Dermis microvascular lymphatic vessel endothelial cell (primary cell): ENCODE measurements around the gene GARIN5A. TPM values are rescaled to one million over a fixed set of nuclear protein-coding genes. Genes with fewer than 3 reads are reported as not detected.

Experiments
- DNase-seq, 2 donors: peaks; one replicate each; pipeline versions ENCODE4 v3.0.0 to v3.0.0-alpha.2; 2010; ENCODE audit warnings: low read depth in 2 of 2
- total RNA-seq: library from RNA; depleted of rRNA; stranded (reverse); fragments of >200 nt; gene quantifications from 2 replicates; pipeline ENCODE4 v1.2.1, GENCODE V29; 2014

Gene GARIN5A
- total RNA-seq, 1 donor from 2014 or later, result 0.13 TPM

DNA sequence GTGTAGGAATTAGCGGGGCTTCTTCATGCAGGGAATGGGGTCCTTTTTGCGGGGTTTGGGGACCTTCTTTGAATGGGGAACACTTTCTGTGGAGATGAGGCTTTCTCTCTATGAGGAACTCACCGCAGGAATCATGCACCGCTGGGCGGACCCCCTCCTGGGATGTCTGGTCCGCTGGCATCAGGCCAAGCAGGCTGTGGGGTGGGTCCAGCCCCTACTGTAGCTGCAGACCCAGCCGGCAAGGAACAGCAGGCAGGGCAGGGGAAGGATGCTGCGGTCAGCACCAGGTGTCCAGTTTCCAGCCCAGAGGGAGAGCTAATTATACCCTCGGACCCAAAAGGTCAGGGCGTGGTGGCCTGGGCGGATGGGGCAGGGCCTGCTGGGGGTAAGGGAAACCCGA, 42.1 kb downstream of the GARIN5A start:
- DNase-seq, result no peak

DNA sequence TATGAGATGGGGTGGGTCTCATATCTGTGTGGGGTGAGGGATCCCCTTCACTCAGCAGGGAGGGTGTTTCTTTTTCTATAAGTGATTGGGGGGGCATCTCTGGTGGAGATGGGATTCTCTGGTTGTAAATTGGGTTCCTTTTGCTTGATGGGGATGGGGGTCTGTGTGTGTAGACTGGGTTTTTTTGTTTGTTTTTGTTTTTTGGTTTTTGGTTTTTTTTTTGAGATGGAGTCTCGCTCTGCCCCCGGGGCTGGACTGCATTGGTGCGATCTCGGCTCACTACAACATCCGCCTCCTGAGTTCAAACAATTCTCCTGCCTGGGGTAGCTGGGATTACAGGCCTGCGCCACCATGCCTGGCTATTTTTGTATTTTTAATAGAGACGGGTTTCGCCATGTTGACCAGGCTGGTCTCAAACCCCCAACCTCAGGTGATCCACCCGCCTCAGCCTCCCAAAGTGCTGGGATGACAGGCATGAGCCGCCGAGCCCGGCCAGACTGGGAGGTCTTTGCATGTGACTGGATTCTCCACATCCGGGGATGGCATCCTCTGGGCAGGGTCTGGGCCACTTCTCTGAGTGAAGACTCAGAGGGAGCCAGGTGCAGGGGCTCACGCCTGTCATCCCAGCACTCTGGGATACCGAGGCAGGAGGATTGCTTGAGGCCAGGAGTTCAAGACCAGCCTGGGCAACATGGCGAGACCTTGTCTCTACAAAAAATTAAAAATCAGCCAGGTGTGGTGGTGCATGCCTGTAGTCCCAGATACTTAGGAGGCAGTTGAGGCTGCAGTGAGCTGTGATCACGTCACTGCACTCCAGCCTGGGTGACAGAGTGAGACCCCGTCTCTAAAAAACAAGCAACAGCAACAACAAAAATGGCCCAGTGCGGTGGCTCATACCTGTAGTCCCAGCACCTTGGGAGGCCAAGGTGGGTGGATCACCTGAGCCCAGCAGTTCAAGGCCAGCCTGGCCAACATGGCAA, 43.2 kb downstream of the GARIN5A start:
- DNase-seq, result no peak

DNA sequence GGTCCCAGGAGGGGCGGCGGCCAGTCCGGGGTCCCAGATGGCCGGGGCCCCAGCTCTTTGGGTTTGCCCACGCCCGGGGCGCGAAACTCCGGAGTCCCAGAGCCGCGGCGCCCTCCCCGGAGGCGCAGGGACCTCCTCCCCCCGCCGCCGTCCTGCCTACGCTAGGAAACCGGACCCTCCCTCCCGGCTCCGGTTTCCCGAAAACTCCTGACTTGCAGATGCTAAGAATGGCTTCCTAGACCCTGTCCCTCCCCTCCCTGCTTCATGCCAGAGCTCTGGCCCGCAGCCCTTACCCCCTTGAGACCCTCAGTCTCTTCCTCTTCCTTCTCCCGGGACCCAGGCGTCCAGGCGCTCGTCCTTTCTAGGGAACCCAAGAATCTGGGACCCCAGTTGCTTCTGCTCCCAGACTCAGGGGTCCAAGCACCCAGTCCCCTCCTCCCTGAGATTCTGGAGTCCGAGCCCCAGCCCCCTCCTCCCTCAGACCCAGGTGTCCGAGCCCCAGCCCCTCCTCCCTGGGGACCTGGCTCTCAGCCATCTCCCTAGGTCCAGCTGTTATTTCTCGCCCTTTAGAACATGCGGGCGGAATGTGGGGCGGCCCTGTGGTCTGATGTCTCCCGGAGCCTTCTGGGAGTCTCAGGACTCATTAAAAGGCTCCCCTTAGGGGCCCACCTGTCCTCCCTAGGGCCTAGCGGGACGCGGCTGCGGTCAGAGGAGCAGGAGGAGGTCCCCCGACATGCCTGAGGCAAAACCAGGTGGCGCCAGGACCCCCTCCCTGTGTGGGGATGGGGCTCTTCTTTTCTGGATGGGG, 44.2 kb downstream of the GARIN5A start, which contains the start of gene MYBPC2:
TSS of gene MYBPC2 (plus strand) at position 672 of the 808 bp plus-strand sequence. CDS start at position 734, 62 bp downstream.
- DNase-seq, result no peak

DNA sequence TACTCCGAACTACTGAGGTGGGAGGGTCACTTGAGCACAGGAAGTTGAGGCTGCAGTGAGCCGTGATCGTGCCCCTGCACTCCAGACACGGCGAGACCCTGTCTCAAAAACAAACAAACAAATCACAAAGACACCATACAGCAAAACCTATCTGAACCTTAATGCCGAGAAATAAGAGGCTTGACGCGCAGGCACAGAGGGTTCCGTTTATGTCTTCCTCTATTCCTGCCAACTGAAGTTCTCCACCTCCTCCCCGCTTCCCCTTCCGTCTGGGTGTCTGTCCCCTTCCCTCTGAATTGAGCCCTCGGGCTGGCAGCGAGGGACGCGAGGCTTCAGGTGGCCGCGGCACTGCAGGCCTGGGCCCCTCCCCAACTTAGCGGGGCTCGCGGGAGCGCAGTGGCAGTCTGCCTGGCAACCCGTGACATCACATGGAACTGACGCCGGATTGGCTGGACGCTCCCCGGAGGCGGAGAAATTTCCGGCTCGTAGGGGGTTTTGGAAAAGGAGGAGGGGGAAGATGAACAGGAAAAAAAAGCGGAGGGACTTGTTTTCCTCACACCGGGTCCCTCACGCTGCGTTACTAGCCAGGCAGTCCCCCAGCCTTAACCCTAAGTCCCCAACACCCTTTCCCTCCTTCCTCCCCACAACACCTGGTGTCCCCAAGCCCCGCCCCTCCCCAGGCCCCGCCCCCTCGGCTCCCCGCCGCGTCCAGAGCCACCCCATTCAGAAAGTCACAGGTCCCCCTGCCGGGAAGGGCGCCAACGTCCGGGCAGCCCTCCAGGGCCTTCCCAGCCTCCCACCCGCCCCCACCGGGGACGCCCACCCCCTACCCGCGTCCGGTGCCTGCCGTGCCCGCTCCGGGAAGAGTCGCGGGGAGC, 45.1 kb downstream of the GARIN5A start:
- DNase-seq, result peak; percentile 60 to 73

DNA sequence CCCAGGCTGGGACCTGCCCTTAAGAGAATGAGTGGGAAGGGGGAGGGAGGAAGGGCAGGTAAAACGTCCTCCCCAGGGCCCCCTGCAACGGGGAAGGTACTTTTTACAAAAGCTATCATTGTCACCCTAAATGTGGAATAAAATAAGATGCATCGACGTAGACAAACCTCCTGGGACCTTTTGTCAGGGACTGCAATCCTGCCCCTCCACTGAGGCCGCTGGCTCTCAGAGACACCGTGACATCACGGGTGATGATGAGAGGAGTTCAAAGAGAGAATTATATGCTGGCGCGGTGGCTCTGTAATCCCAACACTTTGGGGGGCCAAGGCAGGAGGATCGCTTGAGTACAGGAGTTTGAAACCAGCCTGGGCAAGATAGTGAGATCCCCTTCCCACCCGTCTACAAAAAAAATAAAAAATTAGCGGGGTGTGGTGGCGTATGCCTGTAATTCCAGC, 45.7 kb downstream of the GARIN5A start:
- no peak for DNase-seq

DNA sequence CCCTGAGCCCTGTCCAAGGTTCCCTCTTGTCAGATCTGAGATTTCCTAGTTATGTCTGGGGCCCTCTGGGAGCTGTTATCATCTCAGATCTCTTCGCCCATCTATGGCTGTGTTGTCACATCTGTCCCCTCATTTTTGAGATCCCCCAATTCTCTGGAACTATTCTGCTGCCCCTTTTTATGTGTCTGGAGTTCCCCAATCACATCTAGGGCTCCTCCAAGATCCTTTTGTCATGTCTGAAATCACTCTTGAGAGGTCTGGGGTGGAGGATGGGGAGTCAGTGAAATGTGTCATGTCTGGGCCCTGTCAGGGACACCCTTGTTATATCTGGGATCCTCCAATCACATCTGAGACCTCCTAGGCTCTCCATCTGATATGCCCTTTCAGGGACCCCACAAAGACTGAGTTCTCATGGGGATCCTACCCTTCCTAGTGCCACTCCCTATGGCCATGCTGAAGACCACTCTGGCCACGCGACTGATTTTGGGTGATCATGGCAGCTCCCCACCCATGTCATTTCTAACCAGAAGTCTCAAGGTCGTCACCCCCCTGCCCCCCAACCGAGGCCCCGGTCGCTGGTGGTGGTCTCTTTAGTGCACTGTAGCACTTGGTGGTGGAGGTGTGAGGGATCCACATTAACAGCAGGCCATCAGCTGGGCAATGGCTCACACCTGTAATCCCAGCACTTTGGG, 47.7 kb downstream of the GARIN5A start:
- no peak for DNase-seq

DNA sequence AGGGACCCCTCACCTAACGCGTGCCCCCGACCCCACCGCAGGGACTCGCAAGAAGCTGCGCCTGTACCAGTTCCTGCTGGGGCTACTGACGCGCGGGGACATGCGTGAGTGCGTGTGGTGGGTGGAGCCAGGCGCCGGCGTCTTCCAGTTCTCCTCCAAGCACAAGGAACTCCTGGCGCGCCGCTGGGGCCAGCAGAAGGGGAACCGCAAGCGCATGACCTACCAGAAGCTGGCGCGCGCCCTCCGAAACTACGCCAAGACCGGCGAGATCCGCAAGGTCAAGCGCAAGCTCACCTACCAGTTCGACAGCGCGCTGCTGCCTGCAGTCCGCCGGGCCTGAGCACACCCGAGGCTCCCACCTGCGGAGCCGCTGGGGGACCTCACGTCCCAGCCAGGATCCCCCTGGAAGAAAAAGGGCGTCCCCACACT, 48.6 kb downstream of the GARIN5A start:
- peak in 1 of 2 donors; percentile 43 for DNase-seq

DNA sequence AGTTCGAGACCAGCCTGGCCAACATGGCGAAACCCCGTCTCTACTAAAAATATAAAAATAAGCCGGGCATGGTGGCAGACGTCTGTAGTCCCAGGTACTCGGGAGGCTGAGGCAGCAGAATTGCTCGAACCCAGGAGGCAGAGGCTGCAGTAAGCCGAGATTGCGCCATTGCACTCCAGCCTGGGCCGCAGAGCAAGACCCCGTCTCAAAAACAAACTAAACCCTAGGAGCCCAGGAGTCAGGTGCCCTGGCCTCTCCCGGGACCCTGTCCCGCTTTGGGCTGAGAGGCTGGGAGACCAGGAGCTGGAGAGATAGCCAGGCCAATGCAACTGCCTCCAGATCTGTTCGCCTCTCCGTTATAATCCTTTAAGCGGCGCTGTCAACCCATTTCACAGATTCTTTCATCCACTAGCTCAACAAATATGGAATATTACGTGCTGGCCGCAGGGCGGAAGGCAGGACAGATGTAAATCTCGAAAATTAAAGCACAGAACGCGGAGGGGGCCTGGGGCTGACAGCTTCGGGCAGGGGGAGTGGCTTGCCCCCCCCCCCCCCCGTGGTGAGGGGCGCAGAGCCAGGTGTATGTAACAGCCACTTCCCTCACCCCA, 49.2 kb downstream of the GARIN5A start:
- DNase-seq, result no peak

DNA sequence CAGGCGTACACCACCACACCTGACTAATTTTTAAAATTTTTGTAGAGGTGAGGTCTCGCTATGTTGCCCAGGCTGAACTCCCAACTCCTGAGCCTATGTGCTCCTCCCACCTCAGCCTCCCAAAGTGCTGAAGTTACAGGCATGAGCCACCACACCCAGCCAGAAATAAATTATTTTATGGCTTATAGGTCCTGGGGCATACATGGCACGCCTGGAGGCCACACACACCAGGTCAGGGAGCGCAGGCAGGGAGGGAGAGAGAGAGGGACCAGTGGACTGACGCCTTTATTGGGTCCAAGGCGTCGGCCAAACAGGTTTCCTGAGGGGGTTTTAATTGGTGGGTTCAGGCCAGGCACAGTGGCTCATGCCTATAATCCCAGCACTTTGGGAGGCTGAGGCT, 51.1 kb downstream of the GARIN5A start:
- DNase-seq, result no peak

DNA sequence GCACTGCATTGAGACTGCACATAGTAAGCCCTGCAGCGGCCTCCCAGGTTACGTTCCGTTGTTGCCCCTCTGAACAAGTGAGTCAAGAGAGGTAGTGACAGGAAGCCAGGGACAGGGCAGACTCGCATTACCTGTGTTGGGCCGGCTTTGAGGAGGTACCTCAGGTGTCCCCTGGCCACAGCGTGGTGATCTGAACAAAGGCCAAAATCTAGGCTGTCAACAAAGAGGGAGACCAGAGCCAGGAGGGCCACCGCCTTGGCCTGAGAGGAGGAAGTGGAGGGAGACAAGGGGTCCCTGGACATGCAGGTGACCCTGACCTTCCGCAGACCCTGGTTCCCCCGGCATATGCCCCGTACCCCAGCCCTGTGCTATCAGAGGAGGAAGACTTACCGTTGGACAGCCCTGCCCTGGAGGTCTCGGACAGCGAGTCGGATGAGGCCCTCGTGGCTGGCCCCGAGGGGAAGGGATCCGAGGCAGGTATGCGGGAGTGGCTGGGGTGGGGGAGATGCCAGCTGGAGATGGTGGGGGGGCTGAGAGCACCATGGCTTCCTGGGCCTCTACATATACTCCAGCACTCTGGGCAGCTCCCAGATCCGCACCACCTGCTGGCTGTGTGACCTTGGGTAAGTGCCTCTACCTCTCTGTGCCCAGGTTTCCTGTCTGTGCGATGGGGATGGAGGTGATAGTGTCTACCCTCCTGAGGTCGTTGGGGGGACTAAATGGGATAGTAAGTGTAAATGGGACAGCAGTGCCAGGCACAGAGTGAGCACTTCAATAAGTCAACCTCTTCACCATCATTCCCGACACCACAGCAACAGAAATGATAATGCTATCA, 53.2 kb downstream of the GARIN5A start:
- DNase-seq, result no peak

DNA sequence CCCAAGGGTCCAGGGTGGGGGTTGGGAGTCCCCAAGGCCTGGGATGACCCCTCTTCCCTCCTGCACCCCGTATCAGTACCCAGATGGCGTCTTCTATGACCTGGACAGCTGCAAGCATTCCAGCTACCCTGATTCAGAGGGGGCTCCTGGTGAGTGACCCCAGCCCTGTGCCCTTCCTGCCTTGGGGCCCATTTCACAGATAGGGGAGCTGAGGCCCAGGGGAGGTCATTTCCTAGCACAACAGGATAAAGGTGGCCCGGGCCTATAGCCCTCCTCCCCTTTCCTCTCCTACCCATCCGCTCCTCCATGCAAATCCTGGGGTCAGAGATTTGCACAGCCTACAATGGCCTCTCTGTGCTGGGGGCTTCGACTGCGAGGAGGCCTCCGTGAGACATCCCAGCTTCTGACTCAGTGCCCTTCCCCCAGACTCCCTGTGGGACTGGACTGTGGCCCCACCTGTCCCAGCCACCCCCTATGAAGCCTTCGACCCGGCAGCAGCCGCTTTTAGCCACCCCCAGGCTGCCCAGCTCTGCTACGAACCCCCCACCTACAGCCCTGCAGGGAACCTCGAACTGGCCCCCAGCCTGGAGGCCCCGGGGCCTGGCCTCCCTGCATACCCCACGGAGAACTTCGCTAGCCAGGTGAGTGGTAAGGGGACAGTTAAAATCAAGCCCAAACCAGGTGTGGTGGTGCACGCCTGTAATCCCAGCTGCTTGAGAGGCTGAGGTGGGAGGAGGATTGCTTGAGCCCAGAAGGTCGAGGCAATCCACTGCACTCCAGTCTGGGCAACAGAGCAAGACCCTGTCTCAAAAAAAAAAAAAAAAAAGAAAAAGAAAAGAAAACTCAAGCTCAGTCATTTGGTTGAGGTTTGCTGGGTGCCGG, 54.0 kb downstream of the GARIN5A start:
- no peak for DNase-seq

DNA sequence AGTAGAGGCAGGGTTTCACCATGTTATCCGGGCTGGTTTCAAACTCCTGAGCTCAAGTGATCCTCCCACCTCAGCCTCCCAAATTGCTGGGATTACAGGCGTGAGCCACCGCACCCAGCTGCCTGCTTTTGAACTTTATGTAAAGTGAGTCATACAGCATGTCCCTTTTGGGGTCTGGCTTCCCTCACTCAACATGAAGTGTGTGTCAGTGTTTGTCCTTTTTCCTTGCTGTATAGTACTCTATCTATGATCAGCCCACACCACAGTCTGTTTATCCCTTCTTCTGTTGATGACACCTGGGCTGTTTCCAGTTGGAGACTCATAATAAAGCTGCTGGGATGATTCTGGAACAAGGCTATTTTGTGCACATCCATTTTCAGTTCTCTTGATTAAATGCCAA, 55.8 kb downstream of the GARIN5A start:
- DNase-seq, result no peak

DNA sequence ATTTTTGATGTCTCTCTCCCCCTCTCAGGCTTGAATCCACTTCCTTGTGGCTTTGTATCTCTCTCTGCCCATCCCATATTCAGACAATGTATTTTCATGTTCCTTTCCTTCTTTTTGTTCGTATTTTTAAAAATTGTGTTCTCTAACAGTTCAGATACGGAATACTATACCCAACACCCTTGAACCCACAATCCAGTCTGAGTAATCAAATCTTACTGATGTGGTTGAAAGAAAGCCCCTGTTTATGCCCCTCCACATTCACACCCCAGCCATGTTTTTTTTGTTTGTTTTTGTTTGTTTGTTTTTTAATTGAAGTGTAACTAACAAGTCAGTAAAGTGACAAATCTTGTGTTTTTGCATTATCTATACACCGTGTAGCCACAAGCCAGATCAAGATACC, 56.5 kb downstream of the GARIN5A start:
- no peak for DNase-seq

DNA sequence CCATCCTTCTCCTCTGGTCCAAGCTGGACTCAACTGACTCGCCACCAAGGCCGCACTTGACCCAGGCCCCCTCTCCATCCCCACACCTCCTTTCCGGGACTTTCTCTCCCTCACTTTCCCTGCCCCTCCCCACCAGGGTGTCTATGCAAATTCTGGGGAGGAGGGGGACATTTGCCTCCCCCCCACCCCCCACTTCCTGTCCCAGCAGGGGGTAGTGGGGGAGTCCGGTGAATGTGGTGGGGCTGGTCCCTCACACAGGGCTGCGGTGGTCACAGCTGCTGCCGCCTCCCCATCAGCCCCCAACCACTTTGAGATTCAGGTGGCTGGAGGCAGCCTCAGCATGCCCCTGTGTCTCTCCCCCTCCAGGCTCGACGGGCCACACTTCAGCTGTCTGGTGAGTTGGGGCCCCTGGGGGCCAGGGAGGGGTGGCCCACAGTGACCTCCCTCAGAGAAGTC, 57.0 kb downstream of the GARIN5A start:
- no peak for DNase-seq

DNA sequence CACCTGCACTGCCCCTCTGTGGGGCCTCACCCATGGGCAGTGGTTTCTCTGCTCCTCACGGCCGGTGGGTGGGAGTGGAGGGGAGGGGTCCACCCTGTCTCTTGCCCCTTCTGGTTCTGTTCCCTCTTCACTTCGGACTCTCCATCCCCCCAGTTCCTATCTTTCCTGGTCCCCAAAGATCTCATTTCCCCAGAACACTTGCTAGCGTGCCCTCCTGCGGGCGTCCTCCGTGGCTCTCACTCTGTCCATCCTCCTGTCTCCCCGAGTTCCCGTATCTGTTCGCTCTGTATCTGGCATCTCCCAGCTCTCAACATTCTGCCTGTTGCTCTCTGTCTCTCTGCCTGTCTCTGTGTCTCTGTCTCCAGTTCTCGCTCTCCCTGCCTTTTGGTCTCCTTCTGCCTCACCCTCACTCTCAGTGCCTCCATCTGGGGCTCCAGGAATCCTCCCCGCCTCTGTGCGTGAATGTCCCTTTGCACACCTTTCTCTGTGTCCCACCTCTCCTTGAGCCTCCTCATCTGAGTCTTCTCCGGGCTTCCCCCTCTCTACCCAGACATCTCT, 57.5 kb downstream of the GARIN5A start:
- DNase-seq, result no peak

DNA sequence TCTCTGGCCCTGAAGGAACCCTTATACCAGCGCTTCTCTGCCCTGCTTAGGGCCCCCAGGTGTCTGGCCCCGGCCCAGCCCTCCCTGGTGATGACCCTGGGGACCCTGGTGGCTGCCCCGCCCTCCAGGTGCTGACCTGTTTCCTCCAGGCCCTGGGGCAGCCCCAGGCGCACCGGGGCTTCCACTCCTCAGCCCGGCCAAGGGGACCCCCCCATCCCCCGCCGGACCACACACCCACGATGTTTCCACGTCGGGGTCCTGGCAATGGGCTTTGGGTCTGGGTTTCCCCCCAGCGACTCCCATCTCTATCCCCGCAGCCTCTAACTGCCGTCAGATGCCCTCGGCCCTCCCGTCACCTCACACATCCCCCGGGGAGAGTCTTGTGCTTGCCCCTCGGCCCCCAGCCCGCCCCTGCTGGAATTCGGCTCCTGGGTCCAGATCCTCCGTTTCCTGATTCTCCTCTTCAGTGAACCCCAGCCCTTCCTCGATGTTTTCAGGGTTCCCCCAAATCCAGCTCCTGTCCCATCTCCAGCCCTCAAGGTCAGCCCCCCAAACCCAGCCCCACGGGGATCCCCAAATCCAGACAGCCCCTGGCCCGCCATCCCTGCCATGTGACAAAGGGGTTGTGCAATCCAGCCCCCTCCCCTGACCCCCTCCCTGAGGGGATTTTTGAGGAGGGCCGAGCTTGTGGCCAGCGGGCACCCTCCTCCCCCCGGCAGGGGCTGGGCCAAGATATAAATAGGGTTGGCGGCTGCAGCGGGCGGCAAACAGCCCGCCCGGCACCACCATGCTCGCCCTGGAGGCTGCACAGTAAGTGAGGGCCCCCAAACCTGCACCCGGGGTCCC, 58.2 kb downstream of the GARIN5A start, which contains the start of gene SPIB:
TSS of gene SPIB (plus strand) at position 763 of the 846 bp plus-strand sequence. CDS start at position 788, 25 bp downstream.
- no peak for DNase-seq
